Measurements from ENCODE around the gene NXNL2. TPM values are rescaled to one million over a fixed set of nuclear protein-coding genes. Genes with fewer than 3 reads are reported as not detected.

Gene NXNL2
- total RNA-seq, 1 experiment from 2014 or later: 0.52 TPM

DNA sequence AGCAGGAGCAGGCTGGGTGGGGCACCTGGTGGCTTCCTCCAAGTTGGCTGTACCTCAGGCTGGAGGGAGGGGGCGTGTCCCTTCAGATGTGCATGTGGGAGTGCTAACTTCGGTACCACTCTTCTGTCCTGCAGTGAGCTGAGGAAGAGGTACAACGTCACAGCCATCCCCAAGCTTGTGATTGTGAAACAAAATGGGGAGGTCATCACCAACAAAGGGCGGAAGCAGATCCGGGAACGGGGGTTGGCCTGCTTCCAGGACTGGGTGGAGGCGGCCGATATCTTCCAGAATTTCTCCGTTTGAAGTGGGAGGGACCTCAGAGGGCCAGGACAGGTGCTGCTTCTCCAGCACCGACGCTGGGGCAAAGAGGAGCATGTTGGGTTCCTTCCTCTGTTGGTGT lies 9.3 kb downstream of the NXNL2 start:
- Mint-ChIP-seq H3K27ac (ENCODE audit: unreplicated experiment) (no peak overlapping the region), H3K9me3 (ENCODE audit: unreplicated experiment) (no peaks in the 10 kb centered on the region), H3K36me3 (ENCODE audit: insufficient read depth, unreplicated experiment) (no peaks in the 10 kb centered on the region), H3K27me3 (ENCODE audit: insufficient read depth, unreplicated experiment) (no peaks in the 10 kb centered on the region), H3K4me3 (ENCODE audit: unreplicated experiment) (no peak overlapping the region), H3K4me1 (ENCODE audit: low read depth, unreplicated experiment) (no peaks in the 10 kb centered on the region)
- DNase-seq: no peak
- CTCF ChIA-PET: no interaction called here
- POLR2A ChIA-PET: no interaction called here
- intact Hi-C loops (cut with micrococcal nuclease; ENCODE audit: unreplicated experiment): no loop called here
- H3K4me3 ChIP-seq (ENCODE audit: low read depth, low read length): no peak overlapping the region
- H3K4me1 ChIP-seq: no peaks in the 10 kb centered on the region
- H3K27me3 ChIP-seq (replicated peaks; ENCODE audit: control insufficient read depth, insufficient read depth, low read length): no peaks in the 10 kb centered on the region
- H3K9me3 ChIP-seq: no peaks in the 10 kb centered on the region
- TF ChIP-seq CTCF (IDR thresholded peaks at IDR 0.05; ENCODE audit: insufficient read depth in 1 of 2, low read depth in 1 of 2, low read length in 1 of 2, severe bottlenecking in 1 of 2, unreplicated experiment in 1 of 2): no peak
- no TSS peak for BruUV-seq (replicated peaks)
- H3K36me3 ChIP-seq (ENCODE audit: control insufficient read depth, insufficient read depth, low read length): no peaks in the 10 kb centered on the region

DNA sequence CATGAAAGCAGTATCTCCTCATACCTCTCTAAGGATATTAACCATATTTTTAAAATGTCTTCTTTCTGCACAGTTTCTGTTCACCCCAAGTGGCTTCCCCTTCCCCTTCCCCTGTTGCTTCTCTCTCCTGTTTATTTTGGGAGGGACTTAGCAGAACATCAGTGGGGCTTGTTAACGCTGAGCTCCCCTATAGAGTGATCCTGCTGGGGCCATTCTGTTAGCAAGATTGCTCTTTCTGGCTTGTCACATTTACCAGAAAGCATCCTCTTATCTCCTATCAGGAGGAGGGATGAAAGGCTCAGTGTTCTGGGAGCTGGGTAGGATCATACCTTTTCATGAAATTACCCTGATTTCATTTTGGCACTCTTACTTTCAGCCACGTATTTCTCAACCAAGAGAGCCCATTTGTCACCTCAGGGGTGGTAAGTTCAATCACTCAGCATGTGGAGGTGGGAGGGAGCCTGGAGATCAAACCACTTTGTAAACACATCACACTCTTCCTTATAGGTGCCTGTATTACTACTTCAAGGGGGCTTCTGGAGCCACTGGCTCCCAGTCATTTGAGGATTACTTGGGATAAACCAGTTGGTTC lies 16.7 kb downstream of the NXNL2 start:
- Mint-ChIP-seq H3K4me3 (ENCODE audit: unreplicated experiment) (no peak overlapping the region), H3K9me3 (ENCODE audit: unreplicated experiment) (no peaks in the 10 kb centered on the region), H3K27me3 (ENCODE audit: insufficient read depth, unreplicated experiment) (no peaks in the 10 kb centered on the region), H3K4me1 (ENCODE audit: low read depth, unreplicated experiment) (peaks cover 5% of the 10 kb centered on the region), H3K36me3 (ENCODE audit: insufficient read depth, unreplicated experiment) (no peaks in the 10 kb centered on the region), H3K27ac (ENCODE audit: unreplicated experiment) (no peak overlapping the region)
- Histone ChIP-seq H3K27me3 (replicated peaks; ENCODE audit: control insufficient read depth, insufficient read depth, low read length) (no peaks in the 10 kb centered on the region), H3K36me3 (ENCODE audit: control insufficient read depth, insufficient read depth, low read length) (no peaks in the 10 kb centered on the region), H3K4me3 (ENCODE audit: low read depth, low read length) (no peak overlapping the region), H3K9me3 (no peaks in the 10 kb centered on the region), H3K4me1 (no peaks in the 10 kb centered on the region)
- ChIA-PET CTCF (no interaction called here), POLR2A (no interaction called here)
- intact Hi-C loops (cut with micrococcal nuclease; ENCODE audit: unreplicated experiment): no loop called here
- no TSS peak for BruUV-seq (replicated peaks)
- no peak for TF ChIP-seq CTCF (IDR thresholded peaks at IDR 0.05; ENCODE audit: insufficient read depth in 1 of 2, low read depth in 1 of 2, low read length in 1 of 2, severe bottlenecking in 1 of 2, unreplicated experiment in 1 of 2)
- no peak for DNase-seq

DNA sequence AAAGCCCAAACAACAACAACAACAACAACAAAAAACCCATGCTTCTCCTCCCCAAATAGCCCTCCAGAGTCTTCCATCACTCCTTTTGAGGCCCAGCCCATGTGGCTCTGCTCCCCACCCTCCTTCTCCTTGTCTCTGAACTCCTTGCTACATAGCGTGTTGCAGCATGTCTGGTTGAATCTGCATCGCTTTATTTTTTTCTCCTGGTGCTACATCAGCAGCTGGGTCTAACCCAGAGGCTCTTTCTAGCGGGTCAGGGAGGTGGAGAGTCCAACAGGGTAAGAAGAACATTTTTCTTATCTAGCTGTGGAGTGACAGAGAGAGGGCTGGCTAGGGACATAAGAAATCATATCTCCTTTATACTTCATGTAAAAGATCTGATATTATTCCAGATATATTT lies 18.4 kb downstream of the NXNL2 start:
- no peak overlapping the region for H3K4me3 ChIP-seq (ENCODE audit: low read depth, low read length)
- H3K27me3 Mint-ChIP-seq (ENCODE audit: insufficient read depth, unreplicated experiment): no peaks in the 10 kb centered on the region

More for the DNA sequence above, 18.4 kb downstream of the NXNL2 start:
- BruUV-seq (replicated peaks): no TSS peak
- no peaks in the 10 kb centered on the region for H3K36me3 ChIP-seq (ENCODE audit: control insufficient read depth, insufficient read depth, low read length)
- H3K4me1 ChIP-seq: no peaks in the 10 kb centered on the region
- no peaks in the 10 kb centered on the region for H3K27me3 ChIP-seq (replicated peaks; ENCODE audit: control insufficient read depth, insufficient read depth, low read length)
- intact Hi-C loops (cut with micrococcal nuclease; ENCODE audit: unreplicated experiment): no loop called here
- Mint-ChIP-seq H3K4me3 (ENCODE audit: unreplicated experiment) (no peak overlapping the region), H3K27ac (ENCODE audit: unreplicated experiment) (no peak overlapping the region), H3K36me3 (ENCODE audit: insufficient read depth, unreplicated experiment) (no peaks in the 10 kb centered on the region), H3K9me3 (ENCODE audit: unreplicated experiment) (no peaks in the 10 kb centered on the region), H3K4me1 (ENCODE audit: low read depth, unreplicated experiment) (peaks cover 5% of the 10 kb centered on the region)
- ChIA-PET POLR2A (no interaction called here), CTCF (no interaction called here)
- H3K9me3 ChIP-seq: no peaks in the 10 kb centered on the region
- TF ChIP-seq CTCF (IDR thresholded peaks at IDR 0.05; ENCODE audit: insufficient read depth in 1 of 2, low read depth in 1 of 2, low read length in 1 of 2, severe bottlenecking in 1 of 2, unreplicated experiment in 1 of 2): no peak
- DNase-seq: no peak
